Measurements from ENCODE around the gene CCDC148.

CCDC148 gene

DNA sequence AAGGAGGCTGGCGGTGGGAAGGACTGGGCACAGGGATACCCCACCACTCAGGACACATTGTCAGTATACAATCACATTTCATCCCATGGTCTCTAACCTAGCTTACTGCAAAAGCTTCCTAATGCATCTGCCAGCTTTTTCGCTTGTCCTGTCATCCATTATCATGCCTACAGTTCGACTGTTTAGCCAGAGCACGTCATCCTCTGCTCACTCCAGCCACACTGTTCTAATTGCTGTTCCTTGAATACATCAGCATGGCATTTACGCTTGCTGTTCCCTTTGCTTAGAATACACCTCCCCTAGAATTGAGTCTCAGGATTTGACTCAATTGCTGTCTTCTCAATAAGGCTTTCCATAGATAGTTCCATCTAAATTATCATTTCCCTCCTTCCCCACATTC lies 166.3 kb downstream of the CCDC148 start:
- Histone ChIP-seq H3K27me3 (ENCODE audit: insufficient read depth, low read length) (no peaks in the 10 kb centered on the region), H3K9ac (ENCODE audit: low read depth, low read length) (no peak overlapping the region), H3K27ac (ENCODE audit: low read depth, low read length) (no peak overlapping the region), H3K4me1 (ENCODE audit: insufficient read depth, low read length) (no peaks in the 10 kb centered on the region), H3K36me3 (ENCODE audit: insufficient read depth, low read length) (no peaks in the 10 kb centered on the region), H3K4me3 (ENCODE audit: low read length) (no peak overlapping the region), H3K9me3 (ENCODE audit: insufficient read depth, low read depth, low read length) (peaks cover 17% of the 10 kb centered on the region)
- WGBS: 91% methylated on average over 5 of the region's 5 CpGs

DNA sequence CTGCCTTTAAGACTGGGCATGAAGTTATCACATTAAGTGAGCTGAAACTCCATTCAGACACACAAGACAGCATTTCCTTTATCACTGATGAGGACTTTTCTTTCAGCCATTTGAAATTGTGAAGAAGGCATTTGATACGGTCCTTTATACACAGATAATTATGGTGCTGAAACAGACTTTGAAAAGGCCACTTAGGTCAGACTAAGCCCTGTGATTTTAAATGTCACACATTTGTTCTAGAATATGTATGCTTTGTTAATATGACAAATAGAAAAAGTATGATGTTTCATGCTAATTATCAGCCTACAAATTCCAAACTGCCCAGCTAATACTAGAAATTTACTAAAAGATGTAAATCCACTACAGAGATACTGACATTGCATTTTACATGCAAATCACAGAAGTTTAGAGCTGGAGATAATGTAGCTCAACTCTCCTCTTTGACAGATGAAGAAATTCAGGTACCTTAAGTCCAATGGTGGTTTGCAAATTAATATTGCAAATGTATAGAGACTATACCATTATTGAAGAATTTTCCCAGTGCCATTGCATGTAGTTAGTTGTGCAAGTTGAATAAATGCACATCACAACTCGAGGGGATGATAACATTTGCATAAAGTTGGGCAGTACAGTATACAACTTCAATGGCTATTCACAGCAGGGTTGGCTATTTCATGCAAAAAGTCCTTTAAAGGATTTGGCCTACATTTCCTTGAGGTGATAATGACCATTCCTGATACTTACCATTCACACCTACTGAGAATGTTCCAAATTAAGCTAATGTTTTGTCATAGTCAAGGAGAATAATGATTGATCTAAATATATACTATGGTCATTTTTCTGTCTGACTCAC lies 179.7 kb downstream of the CCDC148 start:
- H3K36me3 ChIP-seq (ENCODE audit: insufficient read depth, low read length): no peaks in the 10 kb centered on the region
- 83% methylated on average over 2 of the region's 2 CpGs for WGBS
- no peak overlapping the region for H3K27ac ChIP-seq (ENCODE audit: low read depth, low read length)

GRCh38 chr2:158273791-158274190 lies 182.8 kb downstream of the CCDC148 start:
- no peaks in the 10 kb centered on the region for H3K4me1 ChIP-seq (ENCODE audit: insufficient read depth, low read length)
- H3K4me3 ChIP-seq (ENCODE audit: low read length): no peak overlapping the region
- peaks cover 7% of the 10 kb centered on the region for H3K9me3 ChIP-seq (ENCODE audit: insufficient read depth, low read depth, low read length)
- H3K27ac ChIP-seq (ENCODE audit: low read depth, low read length): no peak overlapping the region
- H3K9ac ChIP-seq (ENCODE audit: low read depth, low read length): no peak overlapping the region
- H3K36me3 ChIP-seq (ENCODE audit: insufficient read depth, low read length): no peaks in the 10 kb centered on the region
- no peaks in the 10 kb centered on the region for H3K27me3 ChIP-seq (ENCODE audit: insufficient read depth, low read length)
- WGBS: 91% methylated on average over 3 of the region's 3 CpGs

More for the DNA sequence above, 179.7 kb downstream of the CCDC148 start:
- peaks cover 7% of the 10 kb centered on the region for H3K9me3 ChIP-seq (ENCODE audit: insufficient read depth, low read depth, low read length)
- H3K27me3 ChIP-seq (ENCODE audit: insufficient read depth, low read length): no peaks in the 10 kb centered on the region
- H3K9ac ChIP-seq (ENCODE audit: low read depth, low read length): no peak overlapping the region
- H3K4me3 ChIP-seq (ENCODE audit: low read length): no peak overlapping the region
- no peaks in the 10 kb centered on the region for H3K4me1 ChIP-seq (ENCODE audit: insufficient read depth, low read length)

DNA sequence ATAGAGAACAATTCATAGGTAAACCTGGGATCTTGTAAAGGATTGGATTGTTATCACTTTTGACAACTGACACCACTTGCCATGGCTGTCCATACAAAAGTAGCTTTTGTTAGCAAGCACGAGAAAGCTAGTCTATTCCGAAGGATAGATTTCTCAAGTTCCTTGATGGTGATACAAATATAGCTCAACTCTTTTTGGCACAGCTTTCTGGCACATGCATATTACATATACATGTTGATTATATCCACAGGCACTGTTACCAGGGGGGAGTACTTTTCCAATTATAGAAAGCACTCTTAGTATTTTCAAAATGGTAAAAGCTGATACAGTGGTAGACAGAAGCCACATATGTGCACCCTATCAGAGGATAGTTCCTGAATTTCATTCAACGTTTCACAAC lies 186.0 kb downstream of the CCDC148 start:
- Histone ChIP-seq H3K36me3 (ENCODE audit: insufficient read depth, low read length) (no peaks in the 10 kb centered on the region), H3K27ac (ENCODE audit: low read depth, low read length) (no peak overlapping the region), H3K27me3 (ENCODE audit: insufficient read depth, low read length) (no peaks in the 10 kb centered on the region), H3K4me1 (ENCODE audit: insufficient read depth, low read length) (no peaks in the 10 kb centered on the region), H3K9ac (ENCODE audit: low read depth, low read length) (no peak overlapping the region), H3K9me3 (ENCODE audit: insufficient read depth, low read depth, low read length) (no peaks in the 10 kb centered on the region), H3K4me3 (ENCODE audit: low read length) (no peak overlapping the region)
- 96% methylated on average over 2 of the region's 3 CpGs for WGBS

DNA sequence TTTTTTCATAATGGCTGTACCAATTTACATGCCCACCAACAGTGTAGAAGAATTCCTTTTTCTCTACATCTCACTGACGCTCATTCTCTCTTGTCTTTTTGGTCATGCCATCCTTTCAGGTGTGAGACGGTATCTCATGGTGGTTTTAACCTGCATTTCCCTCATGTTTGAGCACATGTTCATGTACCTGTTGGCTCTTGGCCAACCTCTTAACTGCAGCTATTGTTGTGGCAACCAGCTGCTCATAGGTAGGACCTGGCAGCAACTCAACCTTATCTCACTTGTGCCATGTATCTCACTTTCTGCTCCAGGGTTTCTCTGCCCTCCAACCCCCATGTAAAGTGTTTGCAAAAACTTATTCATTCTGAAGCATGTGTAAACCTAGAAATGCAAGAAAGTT lies 187.4 kb downstream of the CCDC148 start:
- Histone ChIP-seq H3K4me1 (ENCODE audit: insufficient read depth, low read length) (no peaks in the 10 kb centered on the region), H3K36me3 (ENCODE audit: insufficient read depth, low read length) (no peaks in the 10 kb centered on the region), H3K27me3 (ENCODE audit: insufficient read depth, low read length) (no peaks in the 10 kb centered on the region), H3K27ac (ENCODE audit: low read depth, low read length) (no peak overlapping the region), H3K4me3 (ENCODE audit: low read length) (no peak overlapping the region), H3K9ac (ENCODE audit: low read depth, low read length) (no peak overlapping the region), H3K9me3 (ENCODE audit: insufficient read depth, low read depth, low read length) (no peaks in the 10 kb centered on the region)
- 92% methylated on average over 2 of the region's 2 CpGs for WGBS

GRCh38 chr2:158266111-158266510 lies 190.4 kb downstream of the CCDC148 start:
- H3K4me3 ChIP-seq (ENCODE audit: low read length): no peak overlapping the region
- no peaks in the 10 kb centered on the region for H3K9me3 ChIP-seq (ENCODE audit: insufficient read depth, low read depth, low read length)
- H3K4me1 ChIP-seq (ENCODE audit: insufficient read depth, low read length): no peaks in the 10 kb centered on the region
- no peaks in the 10 kb centered on the region for H3K27me3 ChIP-seq (ENCODE audit: insufficient read depth, low read length)
- WGBS: 90% methylated on average over 2 of the region's 2 CpGs
- H3K27ac ChIP-seq (ENCODE audit: low read depth, low read length): no peak overlapping the region
- no peaks in the 10 kb centered on the region for H3K36me3 ChIP-seq (ENCODE audit: insufficient read depth, low read length)
- no peak overlapping the region for H3K9ac ChIP-seq (ENCODE audit: low read depth, low read length)

DNA sequence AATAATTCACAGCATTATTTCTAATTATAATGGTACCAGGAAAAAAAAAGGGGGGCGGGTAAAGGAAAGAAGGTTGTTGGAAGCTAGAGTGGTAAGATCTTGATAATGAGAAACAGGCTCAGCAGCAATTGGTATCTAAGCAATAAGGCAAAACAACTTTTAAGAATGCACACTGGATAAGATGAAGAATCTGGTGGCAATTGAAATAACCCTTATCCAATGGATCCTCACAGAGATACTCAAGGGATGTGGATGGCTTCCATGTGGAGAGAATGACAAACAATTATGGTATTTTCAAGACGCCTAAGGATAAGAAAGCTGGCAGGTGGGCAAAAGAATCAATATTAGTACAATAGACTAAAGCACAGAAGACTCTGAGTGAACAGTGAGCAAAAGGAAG lies 201.3 kb downstream of the CCDC148 start:
- no peaks in the 10 kb centered on the region for H3K9me3 ChIP-seq (ENCODE audit: insufficient read depth, low read depth, low read length)
- no peak overlapping the region for H3K9ac ChIP-seq (ENCODE audit: low read depth, low read length)
- WGBS: 88% methylated on average over 2 of the region's 2 CpGs
- H3K4me3 ChIP-seq (ENCODE audit: low read length): no peak overlapping the region
- H3K4me1 ChIP-seq (ENCODE audit: insufficient read depth, low read length): peaks cover 8% of the 10 kb centered on the region; the same call in 1 of the 2 replicates
- no peak overlapping the region for H3K27ac ChIP-seq (ENCODE audit: low read depth, low read length)
- H3K36me3 ChIP-seq (ENCODE audit: insufficient read depth, low read length): no peaks in the 10 kb centered on the region
- H3K27me3 ChIP-seq (ENCODE audit: insufficient read depth, low read length): no peaks in the 10 kb centered on the region

DNA sequence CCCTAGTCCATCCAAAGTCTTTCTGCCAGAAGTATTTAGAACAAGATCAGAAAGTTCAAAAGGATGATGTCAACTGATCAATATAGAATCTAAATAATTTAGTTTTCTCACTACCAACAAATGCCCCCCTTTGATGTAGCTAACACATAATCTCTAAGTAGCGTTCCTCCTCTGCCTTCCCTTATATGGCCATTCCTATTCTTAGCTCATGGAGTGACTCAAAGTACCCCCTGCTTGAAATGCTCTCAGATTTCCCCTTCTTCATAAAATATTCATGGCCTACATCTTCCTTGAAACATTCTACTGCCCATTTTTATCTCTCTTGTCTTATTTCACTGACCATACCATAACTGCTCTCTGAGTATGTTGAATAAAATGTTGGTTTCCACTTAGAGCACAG lies 203.4 kb downstream of the CCDC148 start:
- Histone ChIP-seq H3K4me3 (ENCODE audit: low read length) (no peak overlapping the region), H3K9ac (ENCODE audit: low read depth, low read length) (no peak overlapping the region), H3K4me1 (ENCODE audit: insufficient read depth, low read length) (peaks cover 8% of the 10 kb centered on the region; the same call in 1 of the 2 replicates), H3K9me3 (ENCODE audit: insufficient read depth, low read depth, low read length) (no peaks in the 10 kb centered on the region), H3K27ac (ENCODE audit: low read depth, low read length) (no peak overlapping the region), H3K36me3 (ENCODE audit: insufficient read depth, low read length) (no peaks in the 10 kb centered on the region), H3K27me3 (ENCODE audit: insufficient read depth, low read length) (no peaks in the 10 kb centered on the region)
- WGBS: 77% methylated on average over 1 of the region's 1 CpG

GRCh38 chr2:158251356-158251755 lies 205.2 kb downstream of the CCDC148 start:
- Histone ChIP-seq H3K9me3 (ENCODE audit: insufficient read depth, low read depth, low read length) (no peaks in the 10 kb centered on the region), H3K4me3 (ENCODE audit: low read length) (no peak overlapping the region), H3K4me1 (ENCODE audit: insufficient read depth, low read length) (peaks cover 8% of the 10 kb centered on the region; the same call in 1 of the 2 replicates), H3K9ac (ENCODE audit: low read depth, low read length) (no peak overlapping the region), H3K27ac (ENCODE audit: low read depth, low read length) (no peak overlapping the region), H3K36me3 (ENCODE audit: insufficient read depth, low read length) (no peaks in the 10 kb centered on the region), H3K27me3 (ENCODE audit: insufficient read depth, low read length) (no peaks in the 10 kb centered on the region)
- 100% methylated on average over 2 of the region's 3 CpGs for WGBS

DNA sequence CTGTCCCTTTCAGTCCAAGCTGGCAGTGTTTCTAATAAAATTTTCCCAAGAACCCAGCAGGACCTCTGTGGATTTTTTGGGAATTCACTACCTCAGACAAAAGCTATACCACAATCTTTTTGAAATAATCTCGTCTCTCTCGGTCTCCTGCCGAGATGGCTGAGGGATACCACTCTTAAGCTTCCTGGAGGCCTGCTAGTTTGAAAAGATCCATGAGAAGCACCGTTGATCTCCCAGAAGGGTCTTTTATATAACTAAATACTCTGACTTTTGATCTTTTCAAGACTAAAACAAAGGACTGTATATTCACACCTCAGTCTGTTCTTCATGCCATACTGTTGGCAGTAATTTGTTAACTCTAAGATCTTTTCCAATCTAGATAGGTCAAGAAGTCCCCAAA lies 213.2 kb downstream of the CCDC148 start:
- H3K4me1 ChIP-seq (ENCODE audit: insufficient read depth, low read length): peaks cover 12% of the 10 kb centered on the region; the same call in 1 of the 2 replicates
- 67% methylated on average over 4 of the region's 4 CpGs for WGBS
- no peak overlapping the region for H3K4me3 ChIP-seq (ENCODE audit: low read length)
- no peaks in the 10 kb centered on the region for H3K36me3 ChIP-seq (ENCODE audit: insufficient read depth, low read length)
- no peak overlapping the region for H3K27ac ChIP-seq (ENCODE audit: low read depth, low read length)
- H3K9me3 ChIP-seq (ENCODE audit: insufficient read depth, low read depth, low read length): no peaks in the 10 kb centered on the region
- no peaks in the 10 kb centered on the region for H3K27me3 ChIP-seq (ENCODE audit: insufficient read depth, low read length)
- H3K9ac ChIP-seq (ENCODE audit: low read depth, low read length): no peak overlapping the region

GRCh38 chr2:158242280-158242679 lies 214.3 kb downstream of the CCDC148 start:
- Histone ChIP-seq H3K36me3 (ENCODE audit: insufficient read depth, low read length) (no peaks in the 10 kb centered on the region), H3K9me3 (ENCODE audit: insufficient read depth, low read depth, low read length) (no peaks in the 10 kb centered on the region), H3K4me1 (ENCODE audit: insufficient read depth, low read length) (peaks cover 12% of the 10 kb centered on the region; the same call in 1 of the 2 replicates), H3K9ac (ENCODE audit: low read depth, low read length) (no peak overlapping the region), H3K27ac (ENCODE audit: low read depth, low read length) (no peak overlapping the region), H3K27me3 (ENCODE audit: insufficient read depth, low read length) (no peaks in the 10 kb centered on the region), H3K4me3 (ENCODE audit: low read length) (no peak overlapping the region)
- WGBS: 51% methylated on average over 2 of the region's 2 CpGs
